ENCODE data around the gene TMEM150B. TPM values are rescaled to one million over a fixed set of nuclear protein-coding genes. Genes with fewer than 3 reads are reported as not detected.

The TMEM150B gene
- total and polyA plus RNA-seq, 9 of the 15 experiments (the other 6 are each of a cell fraction or from before 2014, with no cell fraction given): 0.47 to 1.3 (median 0.74) TPM; not detected in 2

DNA sequence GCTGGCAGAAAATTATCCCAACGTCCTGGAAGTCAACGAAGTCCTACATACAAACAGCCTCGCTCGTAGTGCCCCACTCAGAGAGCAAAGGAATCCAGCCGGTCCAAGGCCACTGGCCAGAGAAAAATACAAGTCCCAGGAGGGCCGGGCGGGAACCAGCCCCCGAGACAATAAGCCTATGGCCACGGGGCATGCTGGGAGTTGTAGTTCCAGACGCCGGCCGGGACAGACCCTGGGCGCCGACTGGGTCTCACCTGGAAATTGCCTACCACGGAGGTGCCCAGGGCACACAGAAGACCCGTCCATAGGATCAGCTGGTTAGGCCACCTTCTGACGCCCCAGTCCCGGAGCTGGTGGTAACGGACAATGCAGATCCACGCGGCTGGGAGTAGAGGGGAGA is 5.4 kb downstream of the TMEM150B start:
- peak overlapping the region in 1 of 2 experiments; percentile 55; a peak in 2 of 4 replicates for H3K9ac ChIP-seq (ENCODE audit: insufficient read depth in 1 of 2, low read depth in 2 of 2, low read length in 2 of 2)
- FAIRE-seq: no peak
- H3K36me3 ChIP-seq (ENCODE audit: control insufficient read depth, insufficient read depth, low read length): no peaks in the 10 kb centered on the region
- 22% methylated on average over 21 of the region's 21 CpGs for WGBS (ENCODE audit: insufficient coverage, low coverage, missing lambda C conversion rate)
- intact Hi-C loops (cut with micrococcal nuclease) (no loop called here), in situ Hi-C loops (cut with MboI) (no loop called here)
- H2AFZ ChIP-seq (ENCODE audit: low read depth, low read length): peak overlapping the region; percentile 91
- peak; percentile 97 for ATAC-seq
- ChIA-PET POLR2A (interaction anchor here (0.7 kb wide), 1 partner anchor 9 kb away, joined by 3 read pairs; no protein-coding TSS in a partner anchor), CTCF (ENCODE audit: low intra/inter-chr PET ratio) (no interaction called here)
- no peaks in the 10 kb centered on the region for H3K9me1 ChIP-seq (ENCODE audit: control insufficient read depth, insufficient read depth, low read length)
- H3K4me3 ChIP-seq: no peak overlapping the region
- BruUV-seq (replicated peaks): no TSS peak
- H3K27me3 ChIP-seq (ENCODE audit: control insufficient read depth in 2 of 2, insufficient read depth in 2 of 2, low read length in 2 of 2): no peaks in the 10 kb centered on the region
- no peaks in the 10 kb centered on the region for H4K20me1 ChIP-seq (replicated peaks; ENCODE audit: control insufficient read depth, insufficient read depth, low read length)
- peaks cover 3 to 36% of the 10 kb centered on the region in 2 experiments; a peak in 4 of 5 replicates for H3K4me1 ChIP-seq (replicated peaks in 1 of 2; ENCODE audit: control insufficient read depth in 2 of 2, insufficient read depth in 2 of 2, low read length in 2 of 2)
- no peaks in the 10 kb centered on the region for H3K79me2 ChIP-seq (ENCODE audit: control insufficient read depth, insufficient read depth, low read length)
- H3K27ac ChIP-seq (ENCODE audit: extremely low read depth, low read depth, low read length): no peak overlapping the region
- peak; percentile 63 to 78 (median 68) for DNase-seq (ENCODE audit: extremely low read depth in 1 of 4, low spot score in 3 of 4)
- H3K4me2 ChIP-seq (ENCODE audit: insufficient read depth, low read length): peak overlapping the region; percentile 50
- H3K9me3 ChIP-seq (replicated peaks; ENCODE audit: control insufficient read depth, insufficient read depth, low read depth, low read length): no peaks in the 10 kb centered on the region
- TF ChIP-seq HDGF (IDR thresholded peaks at IDR 0.05): no peak
- TF ChIP-seq, protein P1, sequence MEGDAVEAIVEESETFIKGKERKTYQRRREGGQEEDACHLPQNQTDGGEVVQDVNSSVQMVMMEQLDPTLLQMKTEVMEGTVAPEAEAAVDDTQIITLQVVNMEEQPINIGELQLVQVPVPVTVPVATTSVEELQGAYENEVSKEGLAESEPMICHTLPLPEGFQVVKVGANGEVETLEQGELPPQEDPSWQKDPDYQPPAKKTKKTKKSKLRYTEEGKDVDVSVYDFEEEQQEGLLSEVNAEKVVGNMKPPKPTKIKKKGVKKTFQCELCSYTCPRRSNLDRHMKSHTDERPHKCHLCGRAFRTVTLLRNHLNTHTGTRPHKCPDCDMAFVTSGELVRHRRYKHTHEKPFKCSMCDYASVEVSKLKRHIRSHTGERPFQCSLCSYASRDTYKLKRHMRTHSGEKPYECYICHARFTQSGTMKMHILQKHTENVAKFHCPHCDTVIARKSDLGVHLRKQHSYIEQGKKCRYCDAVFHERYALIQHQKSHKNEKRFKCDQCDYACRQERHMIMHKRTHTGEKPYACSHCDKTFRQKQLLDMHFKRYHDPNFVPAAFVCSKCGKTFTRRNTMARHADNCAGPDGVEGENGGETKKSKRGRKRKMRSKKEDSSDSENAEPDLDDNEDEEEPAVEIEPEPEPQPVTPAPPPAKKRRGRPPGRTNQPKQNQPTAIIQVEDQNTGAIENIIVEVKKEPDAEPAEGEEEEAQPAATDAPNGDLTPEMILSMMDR (IDR thresholded peaks at IDR 0.05 in 2 of 3, conservative IDR thresholded peaks at IDR 0.05 in 1 of 3; ENCODE audit: insufficient read depth in 2 of 3, low read depth in 1 of 3, low read length in 3 of 3): peak in 1 of 3 experiments; percentile 8; a peak in 1 of 6 replicates
- TF ChIP-seq, protein P2, sequence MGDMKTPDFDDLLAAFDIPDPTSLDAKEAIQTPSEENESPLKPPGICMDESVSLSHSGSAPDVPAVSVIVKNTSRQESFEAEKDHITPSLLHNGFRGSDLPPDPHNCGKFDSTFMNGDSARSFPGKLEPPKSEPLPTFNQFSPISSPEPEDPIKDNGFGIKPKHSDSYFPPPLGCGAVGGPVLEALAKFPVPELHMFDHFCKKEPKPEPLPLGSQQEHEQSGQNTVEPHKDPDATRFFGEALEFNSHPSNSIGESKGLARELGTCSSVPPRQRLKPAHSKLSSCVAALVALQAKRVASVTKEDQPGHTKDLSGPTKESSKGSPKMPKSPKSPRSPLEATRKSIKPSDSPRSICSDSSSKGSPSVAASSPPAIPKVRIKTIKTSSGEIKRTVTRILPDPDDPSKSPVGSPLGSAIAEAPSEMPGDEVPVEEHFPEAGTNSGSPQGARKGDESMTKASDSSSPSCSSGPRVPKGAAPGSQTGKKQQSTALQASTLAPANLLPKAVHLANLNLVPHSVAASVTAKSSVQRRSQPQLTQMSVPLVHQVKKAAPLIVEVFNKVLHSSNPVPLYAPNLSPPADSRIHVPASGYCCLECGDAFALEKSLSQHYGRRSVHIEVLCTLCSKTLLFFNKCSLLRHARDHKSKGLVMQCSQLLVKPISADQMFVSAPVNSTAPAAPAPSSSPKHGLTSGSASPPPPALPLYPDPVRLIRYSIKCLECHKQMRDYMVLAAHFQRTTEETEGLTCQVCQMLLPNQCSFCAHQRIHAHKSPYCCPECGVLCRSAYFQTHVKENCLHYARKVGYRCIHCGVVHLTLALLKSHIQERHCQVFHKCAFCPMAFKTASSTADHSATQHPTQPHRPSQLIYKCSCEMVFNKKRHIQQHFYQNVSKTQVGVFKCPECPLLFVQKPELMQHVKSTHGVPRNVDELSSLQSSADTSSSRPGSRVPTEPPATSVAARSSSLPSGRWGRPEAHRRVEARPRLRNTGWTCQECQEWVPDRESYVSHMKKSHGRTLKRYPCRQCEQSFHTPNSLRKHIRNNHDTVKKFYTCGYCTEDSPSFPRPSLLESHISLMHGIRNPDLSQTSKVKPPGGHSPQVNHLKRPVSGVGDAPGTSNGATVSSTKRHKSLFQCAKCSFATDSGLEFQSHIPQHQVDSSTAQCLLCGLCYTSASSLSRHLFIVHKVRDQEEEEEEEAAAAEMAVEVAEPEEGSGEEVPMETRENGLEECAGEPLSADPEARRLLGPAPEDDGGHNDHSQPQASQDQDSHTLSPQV (IDR thresholded peaks at IDR 0.05): 0 out of 2 replicates have a peak, but pooled peaks have one; percentile 46
- TF ChIP-seq, protein P3, sequence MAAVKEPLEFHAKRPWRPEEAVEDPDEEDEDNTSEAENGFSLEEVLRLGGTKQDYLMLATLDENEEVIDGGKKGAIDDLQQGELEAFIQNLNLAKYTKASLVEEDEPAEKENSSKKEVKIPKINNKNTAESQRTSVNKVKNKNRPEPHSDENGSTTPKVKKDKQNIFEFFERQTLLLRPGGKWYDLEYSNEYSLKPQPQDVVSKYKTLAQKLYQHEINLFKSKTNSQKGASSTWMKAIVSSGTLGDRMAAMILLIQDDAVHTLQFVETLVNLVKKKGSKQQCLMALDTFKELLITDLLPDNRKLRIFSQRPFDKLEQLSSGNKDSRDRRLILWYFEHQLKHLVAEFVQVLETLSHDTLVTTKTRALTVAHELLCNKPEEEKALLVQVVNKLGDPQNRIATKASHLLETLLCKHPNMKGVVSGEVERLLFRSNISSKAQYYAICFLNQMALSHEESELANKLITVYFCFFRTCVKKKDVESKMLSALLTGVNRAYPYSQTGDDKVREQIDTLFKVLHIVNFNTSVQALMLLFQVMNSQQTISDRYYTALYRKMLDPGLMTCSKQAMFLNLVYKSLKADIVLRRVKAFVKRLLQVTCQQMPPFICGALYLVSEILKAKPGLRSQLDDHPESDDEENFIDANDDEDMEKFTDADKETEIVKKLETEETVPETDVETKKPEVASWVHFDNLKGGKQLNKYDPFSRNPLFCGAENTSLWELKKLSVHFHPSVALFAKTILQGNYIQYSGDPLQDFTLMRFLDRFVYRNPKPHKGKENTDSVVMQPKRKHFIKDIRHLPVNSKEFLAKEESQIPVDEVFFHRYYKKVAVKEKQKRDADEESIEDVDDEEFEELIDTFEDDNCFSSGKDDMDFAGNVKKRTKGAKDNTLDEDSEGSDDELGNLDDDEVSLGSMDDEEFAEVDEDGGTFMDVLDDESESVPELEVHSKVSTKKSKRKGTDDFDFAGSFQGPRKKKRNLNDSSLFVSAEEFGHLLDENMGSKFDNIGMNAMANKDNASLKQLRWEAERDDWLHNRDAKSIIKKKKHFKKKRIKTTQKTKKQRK (IDR thresholded peaks at IDR 0.05; ENCODE audit: borderline replicate concordance, low read depth, low read length): no peak
- TF ChIP-seq, protein P4, sequence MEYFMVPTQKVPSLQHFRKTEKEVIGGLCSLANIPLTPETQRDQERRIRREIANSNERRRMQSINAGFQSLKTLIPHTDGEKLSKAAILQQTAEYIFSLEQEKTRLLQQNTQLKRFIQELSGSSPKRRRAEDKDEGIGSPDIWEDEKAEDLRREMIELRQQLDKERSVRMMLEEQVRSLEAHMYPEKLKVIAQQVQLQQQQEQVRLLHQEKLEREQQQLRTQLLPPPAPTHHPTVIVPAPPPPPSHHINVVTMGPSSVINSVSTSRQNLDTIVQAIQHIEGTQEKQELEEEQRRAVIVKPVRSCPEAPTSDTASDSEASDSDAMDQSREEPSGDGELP (CRISPR knock-in tag; IDR thresholded peaks at IDR 0.05; ENCODE audit: borderline replicate concordance): 0 out of 2 replicates have a peak, but pooled peaks have one; percentile 15
- TF ChIP-seq YY1 (IDR thresholded peaks at IDR 0.05; ENCODE audit: borderline replicate concordance in 1 of 3, control insufficient read depth in 1 of 3, extremely low read depth in 1 of 3, insufficient read depth in 3 of 3, insufficient read length in 1 of 3, insufficient replicate concordance in 2 of 3, low read depth in 1 of 3, low read length in 2 of 3): peak in 2 of 3 experiments; percentile 33 to 45
- 0 out of 2 replicates have a peak, but pooled peaks have one; percentile 57 for TF ChIP-seq ZNF197 (CRISPR knock-in tag; IDR thresholded peaks at IDR 0.05; ENCODE audit: low read depth)
- TF ChIP-seq ZNF766 (CRISPR knock-in tag; conservative IDR thresholded peaks at IDR 0.05): peak; percentile 79
- TF ChIP-seq TBP (optimal IDR thresholded peaks at IDR 0.05; ENCODE audit: low read depth, low read length): peak; percentile 14

All from K562 (cell line).